Endothelial cell (in vitro differentiated cells): ENCODE results near the gene CPT1A. TPM values are rescaled to one million over a fixed set of nuclear protein-coding genes. Genes with fewer than 3 reads are reported as not detected.

Source experiments
- DNase-seq: peaks from one replicate; pipeline ENCODE4 v3.0.0; 2021; ENCODE audit warnings: low spot score
- H3K27ac Mint-ChIP-seq: one replicate; pipeline ENCODE4 v1.8.0; 2021; ENCODE audit warnings: mixed read lengths, inconsistent platforms; ENCODE audit not compliant: unreplicated experiment
- H3K27me3 Mint-ChIP-seq: one replicate; pipeline ENCODE4 v1.8.0; 2021; ENCODE audit warnings: mild to moderate bottlenecking, moderate library complexity, mixed read lengths, inconsistent platforms; ENCODE audit not compliant: unreplicated experiment
- H3K36me3 Mint-ChIP-seq: one replicate; pipeline ENCODE4 v1.8.0; 2021; ENCODE audit warnings: mild to moderate bottlenecking, low read depth, mixed read lengths, inconsistent platforms; ENCODE audit not compliant: unreplicated experiment
- H3K4me1 Mint-ChIP-seq: one replicate; pipeline ENCODE4 v1.8.0; 2021; ENCODE audit warnings: mild to moderate bottlenecking, mixed read lengths, inconsistent platforms; ENCODE audit not compliant: unreplicated experiment
- H3K4me3 Mint-ChIP-seq: one replicate; pipeline ENCODE4 v1.8.0; 2021; ENCODE audit warnings: mild to moderate bottlenecking, mixed read lengths, inconsistent platforms; ENCODE audit not compliant: unreplicated experiment
- H3K9me3 Mint-ChIP-seq: one replicate; pipeline ENCODE4 v1.8.0; 2021; ENCODE audit warnings: mixed read lengths, inconsistent platforms; ENCODE audit not compliant: unreplicated experiment
- total RNA-seq: library from RNA; stranded (reverse); fragmentation: NEBNext Ultra II Directional; extraction: Animal tissue kit (Norgen Biotek cat#: 25700); gene quantifications from one replicate; pipeline ENCODE4 v1.2.1, GENCODE V29; 2021; ENCODE audit not compliant: unreplicated experiment
- TF ChIP-seq, protein P1 (sequence below): fragments of 200-600 bp; sonication (generic); IDR thresholded peaks from one replicate; pipeline ENCODE4 v1.5.0; 2021; ENCODE audit warnings: antibody characterized with exemption; ENCODE audit not compliant: unreplicated experiment

CPT1A gene
- total RNA-seq, 1 donor from 2014 or later: 0.36 TPM

DNA sequence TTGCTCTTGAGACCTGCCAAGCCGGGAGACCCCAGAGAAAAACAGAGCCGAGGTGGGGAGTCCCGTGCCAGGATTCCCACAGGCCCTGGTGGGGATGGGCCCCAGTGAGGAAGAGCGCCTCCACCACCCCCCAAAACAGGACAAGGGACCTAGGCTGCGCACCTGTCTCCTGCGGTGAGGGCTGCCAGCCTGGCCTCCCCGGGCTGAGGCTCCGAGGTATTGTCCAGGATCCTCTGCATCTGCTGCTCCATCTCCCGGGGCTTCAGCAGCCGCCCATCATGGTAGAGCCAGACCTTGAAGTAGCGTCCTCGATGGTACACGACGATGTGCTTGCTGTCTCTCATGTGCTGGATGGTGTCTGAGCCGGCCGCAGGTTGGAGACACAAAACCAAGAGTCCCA is 57.1 kb downstream of the CPT1A start:
- no peak overlapping the region for H3K4me3 Mint-ChIP-seq
- no peaks in the 10 kb centered on the region for H3K9me3 Mint-ChIP-seq
- H3K27me3 Mint-ChIP-seq: peaks cover 5% of the 10 kb centered on the region
- no peak for DNase-seq
- H3K4me1 Mint-ChIP-seq: no peaks in the 10 kb centered on the region
- no peak overlapping the region for H3K27ac Mint-ChIP-seq
- TF ChIP-seq, protein P1, sequence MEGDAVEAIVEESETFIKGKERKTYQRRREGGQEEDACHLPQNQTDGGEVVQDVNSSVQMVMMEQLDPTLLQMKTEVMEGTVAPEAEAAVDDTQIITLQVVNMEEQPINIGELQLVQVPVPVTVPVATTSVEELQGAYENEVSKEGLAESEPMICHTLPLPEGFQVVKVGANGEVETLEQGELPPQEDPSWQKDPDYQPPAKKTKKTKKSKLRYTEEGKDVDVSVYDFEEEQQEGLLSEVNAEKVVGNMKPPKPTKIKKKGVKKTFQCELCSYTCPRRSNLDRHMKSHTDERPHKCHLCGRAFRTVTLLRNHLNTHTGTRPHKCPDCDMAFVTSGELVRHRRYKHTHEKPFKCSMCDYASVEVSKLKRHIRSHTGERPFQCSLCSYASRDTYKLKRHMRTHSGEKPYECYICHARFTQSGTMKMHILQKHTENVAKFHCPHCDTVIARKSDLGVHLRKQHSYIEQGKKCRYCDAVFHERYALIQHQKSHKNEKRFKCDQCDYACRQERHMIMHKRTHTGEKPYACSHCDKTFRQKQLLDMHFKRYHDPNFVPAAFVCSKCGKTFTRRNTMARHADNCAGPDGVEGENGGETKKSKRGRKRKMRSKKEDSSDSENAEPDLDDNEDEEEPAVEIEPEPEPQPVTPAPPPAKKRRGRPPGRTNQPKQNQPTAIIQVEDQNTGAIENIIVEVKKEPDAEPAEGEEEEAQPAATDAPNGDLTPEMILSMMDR: no peak
- no peaks in the 10 kb centered on the region for H3K36me3 Mint-ChIP-seq

GRCh38 chr11:68783216-68783821 is 58.4 kb downstream of the CPT1A start:
- Mint-ChIP-seq H3K27me3 (peaks cover 5% of the 10 kb centered on the region), H3K36me3 (no peaks in the 10 kb centered on the region), H3K27ac (no peak overlapping the region), H3K4me1 (no peaks in the 10 kb centered on the region), H3K4me3 (no peak overlapping the region), H3K9me3 (no peaks in the 10 kb centered on the region)
- no peak for DNase-seq
- TF ChIP-seq, protein P1: no peak

DNA sequence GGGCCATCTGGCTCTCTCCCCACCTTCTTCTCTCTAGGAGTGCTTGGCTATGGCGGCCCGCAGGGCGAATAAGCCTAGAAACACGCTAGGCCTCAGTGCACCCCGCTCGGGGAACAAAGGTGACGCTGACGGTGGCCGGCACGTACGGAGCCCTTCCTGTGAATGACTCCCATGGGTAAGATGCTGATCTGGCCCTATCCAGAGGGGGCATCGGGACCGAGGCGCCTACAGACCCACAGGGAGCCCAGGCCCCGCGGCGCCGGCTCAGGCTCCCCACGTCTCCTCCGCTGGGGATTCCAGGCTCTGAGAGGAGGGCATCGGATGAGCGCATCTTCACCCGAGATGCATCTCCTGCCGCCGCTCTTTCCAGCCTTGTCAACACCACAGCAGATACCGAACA is 59.0 kb downstream of the CPT1A start:
- H3K4me1 Mint-ChIP-seq: no peaks in the 10 kb centered on the region
- no peaks in the 10 kb centered on the region for H3K9me3 Mint-ChIP-seq
- peaks cover 5% of the 10 kb centered on the region for H3K27me3 Mint-ChIP-seq
- no peak overlapping the region for H3K4me3 Mint-ChIP-seq
- H3K27ac Mint-ChIP-seq: no peak overlapping the region
- DNase-seq: no peak
- TF ChIP-seq, protein P1: no peak
- no peaks in the 10 kb centered on the region for H3K36me3 Mint-ChIP-seq

- Mint-ChIP-seq H3K9me3 (no peaks in the 10 kb centered on the region), H3K27me3 (peaks cover 5% of the 10 kb centered on the region), H3K36me3 (no peaks in the 10 kb centered on the region), H3K27ac (no peak overlapping the region), H3K4me1 (no peaks in the 10 kb centered on the region), H3K4me3 (no peak overlapping the region)
- TF ChIP-seq, protein P1: no peak
- peak; percentile 31 for DNase-seq
Measured at GRCh38 chr11:68780829-68781228, 60.9 kb downstream of the CPT1A start.

DNA sequence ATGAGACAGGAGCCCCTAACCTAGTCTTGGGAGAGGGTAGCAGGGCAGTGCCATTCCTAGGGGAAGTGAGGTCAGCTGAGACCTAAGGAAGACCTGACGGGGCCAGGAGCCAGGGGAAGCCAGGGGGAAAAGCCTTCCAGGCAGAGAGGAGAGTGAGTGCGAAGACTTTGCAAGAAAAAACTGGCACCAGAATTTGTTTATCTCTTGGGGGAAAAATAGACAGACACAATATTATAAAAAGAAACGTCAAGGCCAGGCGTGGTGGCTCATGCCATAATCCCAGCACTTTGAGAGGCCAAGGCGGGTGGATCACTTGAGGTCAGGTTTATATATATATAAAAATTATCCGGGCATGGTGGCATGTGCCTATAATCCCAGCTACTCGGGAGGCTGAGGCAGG is 63.5 kb downstream of the CPT1A start:
- H3K27ac Mint-ChIP-seq: no peak overlapping the region
- H3K9me3 Mint-ChIP-seq: no peaks in the 10 kb centered on the region
- no peak overlapping the region for H3K4me3 Mint-ChIP-seq
- no peak for DNase-seq
- H3K4me1 Mint-ChIP-seq: no peaks in the 10 kb centered on the region
- TF ChIP-seq, protein P1: no peak
- no peaks in the 10 kb centered on the region for H3K36me3 Mint-ChIP-seq
- H3K27me3 Mint-ChIP-seq: peaks cover 5% of the 10 kb centered on the region
